NK-92 (cell line): ENCODE data around the gene BACE1-AS.
A peak's percentile ranks its signal among the peaks of the same experiment; 100 is the strongest.
"Not testable (repeated sequence)": the region's sequence is repeated elsewhere in the genome, so short reads cannot be mapped to it uniquely, and the experiment has no call there.

ENCODE experiments used
- DNase-seq: peaks from one replicate; lab custom pipeline; 2025; ENCODE audit not compliant: unreplicated experiment; lab: John Stamatoyannopoulos, UW

BACE1-AS gene

DNA sequence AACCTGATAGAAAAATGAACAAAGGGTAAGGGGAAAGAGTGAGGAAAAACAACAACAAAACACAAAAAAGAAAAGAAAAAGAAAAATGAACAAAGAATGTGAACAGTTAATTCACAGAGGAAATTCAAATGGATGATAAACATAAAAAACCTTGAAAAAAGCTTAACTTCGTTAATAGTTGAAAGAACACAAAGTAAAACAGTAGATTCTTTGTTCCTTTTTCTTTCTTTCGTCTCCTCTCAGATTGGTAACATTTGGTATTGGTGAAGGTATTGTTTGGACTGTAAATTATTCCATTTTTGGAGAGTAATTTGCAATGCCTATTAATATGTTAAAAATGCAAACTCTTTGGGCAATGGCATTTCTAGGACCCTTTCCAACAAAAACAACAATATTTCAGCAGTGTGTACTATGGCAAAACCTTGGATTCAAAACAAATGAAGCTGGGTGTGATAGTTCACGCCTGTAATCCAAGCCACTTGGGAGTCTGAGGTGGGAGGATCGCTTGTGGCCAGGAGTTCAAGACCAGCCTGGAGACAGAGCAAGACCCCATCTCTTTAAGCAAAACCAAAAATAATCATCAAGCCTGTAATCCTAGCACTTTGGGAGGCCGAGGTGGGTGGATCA lies 28.2 kb downstream of the BACE1-AS start:
- DNase-seq = no peak

DNA sequence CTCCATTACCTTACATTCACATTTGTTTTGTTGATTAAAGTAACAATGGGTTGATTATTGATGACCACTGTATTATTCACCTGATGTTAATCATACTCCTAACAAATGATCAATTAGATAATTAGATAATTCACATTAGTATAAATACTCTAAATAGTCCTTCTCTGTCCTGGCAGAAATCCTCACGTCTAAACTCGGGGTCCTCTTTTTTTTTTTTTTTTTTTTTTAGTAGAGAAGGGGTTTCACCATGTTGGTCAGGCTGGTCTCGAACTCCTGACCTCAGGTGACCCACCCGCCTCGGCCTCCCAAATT lies 36.1 kb downstream of the BACE1-AS start:
- DNase-seq = not testable (repeated sequence)

DNA sequence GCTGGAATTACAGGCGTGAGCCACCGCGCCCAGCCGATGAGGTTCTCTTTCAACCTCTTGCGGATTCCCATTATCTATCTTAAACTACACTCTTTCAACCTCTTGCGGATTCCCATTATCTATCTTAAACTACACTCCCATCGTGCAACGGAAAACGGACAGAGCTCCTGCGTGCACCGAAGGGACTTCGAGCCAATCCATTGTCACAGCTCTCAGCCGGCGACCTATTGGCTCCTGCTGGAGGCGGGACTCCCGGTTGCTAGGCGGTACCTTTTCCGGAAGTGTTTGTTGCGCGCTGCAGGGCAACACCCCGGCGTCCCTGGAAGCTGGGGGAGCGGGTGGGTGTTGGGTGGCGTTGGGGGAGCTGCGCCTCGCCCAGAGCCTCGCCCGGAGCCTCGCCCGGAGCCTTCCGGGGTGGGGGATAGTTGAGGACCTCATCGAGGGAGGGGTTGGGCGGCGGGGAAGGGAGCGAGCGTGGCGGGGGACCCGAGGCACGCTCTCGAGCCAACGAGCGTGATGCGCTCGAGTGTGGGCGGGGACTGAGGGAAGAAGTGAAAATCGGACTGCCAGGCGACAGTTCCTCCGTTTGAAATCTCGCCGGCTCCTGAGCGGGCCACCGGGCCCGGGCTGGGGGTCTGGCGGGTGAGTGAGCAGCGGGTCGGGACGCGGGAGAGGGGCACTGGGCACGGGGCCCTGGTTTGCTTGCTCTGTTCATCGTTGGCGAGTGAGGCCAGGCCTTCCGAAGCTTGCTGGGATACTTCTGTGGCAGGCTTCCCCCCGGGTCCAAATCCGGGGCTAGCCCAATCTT lies 36.6 kb downstream of the BACE1-AS start, which contains the start of gene CEP164:
CEP164 (plus strand) TSS at position 288 of the 808 bp plus-strand sequence. CDS start 10,733 bp downstream, outside the sequence.
- peak; percentile 65 for DNase-seq

DNA sequence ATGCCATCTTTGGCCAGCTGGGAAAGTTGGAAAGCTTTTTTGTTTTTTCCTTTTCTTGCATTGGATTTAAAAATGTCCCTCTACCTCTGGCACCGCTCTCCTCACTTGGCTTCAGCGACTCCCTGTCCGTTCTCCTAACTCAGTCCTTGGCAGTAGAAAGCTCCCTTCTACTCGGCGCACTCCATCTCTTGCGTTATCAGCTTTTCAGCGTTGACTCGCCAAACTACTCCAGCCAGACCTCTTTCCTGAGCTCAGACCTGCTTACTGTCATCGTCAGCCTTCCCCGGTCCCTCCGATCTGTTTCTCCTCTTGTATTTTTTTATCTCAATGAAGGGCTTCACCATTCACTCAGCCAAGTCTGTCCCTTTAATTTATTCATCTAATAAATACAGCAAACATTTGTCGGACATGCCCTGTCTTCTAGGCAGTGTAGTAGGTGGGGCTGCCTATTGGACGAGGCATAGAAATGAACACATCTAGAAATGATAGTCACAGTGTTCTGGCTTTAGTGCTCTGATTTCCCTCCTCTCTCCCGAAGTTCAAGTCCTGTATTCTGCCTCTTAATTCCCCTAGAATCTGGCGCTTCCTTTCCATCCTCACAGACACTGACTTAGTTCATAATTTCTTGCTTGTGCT lies 37.3 kb downstream of the BACE1-AS start:
- DNase-seq = no peak

DNA sequence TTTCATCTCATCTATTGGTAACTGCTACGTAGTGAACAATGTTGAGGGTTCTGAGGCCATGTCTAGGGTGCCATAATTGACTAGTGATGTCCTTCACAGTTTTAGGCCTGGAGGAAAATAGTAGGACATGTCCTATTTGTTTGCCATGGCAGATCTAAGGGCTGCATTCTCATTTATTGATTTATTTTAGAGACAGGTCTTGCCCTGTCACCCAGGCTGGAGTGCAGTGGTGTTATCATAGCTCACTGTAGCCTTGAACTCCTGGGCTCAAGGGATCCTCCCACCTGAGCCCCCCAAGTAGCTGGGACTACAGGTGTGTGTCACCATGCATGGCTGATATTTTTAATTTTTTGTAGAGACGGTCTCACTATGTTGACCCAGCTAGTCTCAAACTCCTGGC lies 41.7 kb downstream of the BACE1-AS start:
- DNase-seq = no peak

DNA sequence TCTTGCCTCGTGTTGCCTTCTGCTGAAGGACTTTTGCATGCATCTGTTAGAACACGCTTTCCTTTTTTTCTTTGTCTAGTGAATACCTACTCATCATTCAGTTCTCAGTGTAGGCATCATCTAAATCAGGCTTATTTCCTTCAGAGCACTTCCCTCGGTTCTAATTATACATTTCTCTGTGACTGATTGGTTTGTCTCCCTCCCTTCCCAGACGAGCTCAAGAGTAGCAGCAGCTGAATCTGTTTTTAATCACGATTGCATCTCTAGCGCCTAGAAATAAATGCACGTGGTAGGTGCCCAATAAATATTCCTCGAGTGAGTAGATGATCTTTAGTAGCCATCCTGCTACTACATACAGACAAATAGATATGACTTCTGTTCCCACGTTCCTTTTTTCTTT lies 42.8 kb downstream of the BACE1-AS start:
- DNase-seq = no peak

DNA sequence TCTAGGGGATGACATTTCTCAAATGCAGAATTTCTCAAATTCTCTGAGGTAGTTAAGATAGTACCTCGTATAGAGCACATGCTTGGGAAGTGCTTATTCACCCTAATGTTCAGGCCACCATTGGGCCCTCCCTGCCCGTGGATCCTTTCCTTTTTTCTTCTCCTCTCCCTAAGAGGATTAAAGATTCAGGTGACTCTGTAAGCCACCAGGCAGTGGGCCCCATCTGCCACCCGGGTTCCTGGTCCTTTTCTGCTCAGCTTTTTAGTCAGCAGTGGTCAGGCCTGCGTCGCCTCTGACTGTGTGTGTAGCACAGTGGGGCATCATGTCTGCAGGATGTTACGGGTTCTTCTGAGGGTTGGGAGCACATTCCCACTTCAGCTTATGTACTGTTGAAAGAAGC lies 43.8 kb downstream of the BACE1-AS start:
- DNase-seq = no peak

DNA sequence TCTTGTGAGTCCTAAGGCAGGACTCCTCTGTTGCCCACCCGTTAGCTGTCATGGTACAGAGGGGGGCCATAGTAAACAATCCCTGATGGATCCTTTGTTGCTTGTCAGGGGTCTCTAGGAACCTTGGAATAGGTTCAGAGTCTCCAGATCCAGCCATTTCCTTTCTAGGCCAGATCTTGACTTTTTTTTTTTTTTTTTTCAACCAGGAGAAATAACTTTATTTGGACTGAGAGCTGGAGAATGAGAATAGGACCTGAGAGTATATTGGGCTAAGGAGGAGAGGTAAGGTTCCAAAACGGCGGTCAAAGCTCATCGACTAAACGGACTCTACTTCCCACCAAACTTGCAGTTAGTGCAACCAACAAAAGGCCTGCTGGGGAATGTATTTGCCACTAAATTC lies 44.3 kb downstream of the BACE1-AS start:
- DNase-seq = no peak

DNA sequence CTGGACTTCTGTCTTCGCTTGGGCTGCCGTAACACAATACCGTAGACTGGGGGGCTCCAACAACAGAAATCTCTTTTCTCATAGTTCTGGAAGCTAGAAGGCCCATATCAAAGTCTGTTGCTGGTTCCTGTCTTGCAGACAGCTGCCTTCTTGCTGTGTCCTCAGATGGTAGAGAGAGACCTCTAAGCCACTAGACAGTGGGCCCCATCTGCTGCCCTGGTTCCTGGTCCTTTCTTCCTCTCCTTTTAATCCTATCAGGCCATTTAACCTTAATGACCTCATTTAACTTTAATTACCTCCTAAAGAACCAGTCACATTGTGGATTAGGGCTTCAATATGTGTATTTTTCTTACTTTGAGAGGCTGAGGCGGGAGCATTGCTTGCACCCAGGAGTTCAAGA lies 45.9 kb downstream of the BACE1-AS start:
- no peak for DNase-seq
